GM18511 (cell line): Measurements from ENCODE around the gene STX8.

Source experiments
- ATAC-seq: cut with Tn5 transposase; IDR thresholded peaks from one replicate; pipeline ENCODE4 v1.9.1; 2021; ENCODE audit warnings: mild to moderate bottlenecking, moderate library complexity; ENCODE audit not compliant: unreplicated experiment

Gene STX8

GRCh38 chr17:9217151-9218056, 358.2 kb downstream of the STX8 start:
- no peak for ATAC-seq

DNA sequence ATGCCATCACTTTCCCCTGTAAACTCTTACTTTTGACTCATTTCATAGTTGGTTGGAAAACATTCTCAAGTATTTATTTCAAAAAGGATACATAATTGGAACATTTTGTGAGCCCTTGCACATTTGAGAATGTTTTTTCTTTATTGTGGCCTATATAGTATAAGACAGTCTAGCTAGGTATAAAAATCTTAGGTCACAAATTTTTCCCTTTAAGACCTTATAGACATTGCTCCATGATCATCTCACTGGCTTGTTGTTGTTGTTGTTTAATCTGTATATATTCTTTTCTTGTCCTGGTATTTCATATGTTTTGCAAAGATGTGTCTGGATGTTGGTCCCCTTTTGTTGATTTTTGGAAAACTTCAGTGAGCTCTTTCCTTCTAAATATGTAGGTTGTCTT, 360.2 kb downstream of the STX8 start:
- ATAC-seq, result no peak

DNA sequence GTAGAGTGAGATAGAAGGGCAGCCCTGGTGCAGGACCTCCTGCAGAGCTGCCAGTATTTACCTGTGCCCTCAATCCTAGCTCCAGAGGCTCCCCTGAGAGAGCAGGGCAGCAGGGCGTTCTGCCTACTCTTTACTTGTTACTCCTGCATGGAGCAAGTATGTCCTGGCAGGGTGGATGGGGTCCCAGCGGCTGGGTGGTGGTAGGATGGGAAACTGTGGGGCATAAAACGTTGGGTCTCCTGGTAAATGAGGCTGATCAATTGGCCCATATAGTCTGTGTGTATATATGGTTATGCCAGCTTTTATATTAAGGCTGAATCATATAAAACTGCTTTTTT, 362.3 kb downstream of the STX8 start:
- no peak for ATAC-seq

DNA sequence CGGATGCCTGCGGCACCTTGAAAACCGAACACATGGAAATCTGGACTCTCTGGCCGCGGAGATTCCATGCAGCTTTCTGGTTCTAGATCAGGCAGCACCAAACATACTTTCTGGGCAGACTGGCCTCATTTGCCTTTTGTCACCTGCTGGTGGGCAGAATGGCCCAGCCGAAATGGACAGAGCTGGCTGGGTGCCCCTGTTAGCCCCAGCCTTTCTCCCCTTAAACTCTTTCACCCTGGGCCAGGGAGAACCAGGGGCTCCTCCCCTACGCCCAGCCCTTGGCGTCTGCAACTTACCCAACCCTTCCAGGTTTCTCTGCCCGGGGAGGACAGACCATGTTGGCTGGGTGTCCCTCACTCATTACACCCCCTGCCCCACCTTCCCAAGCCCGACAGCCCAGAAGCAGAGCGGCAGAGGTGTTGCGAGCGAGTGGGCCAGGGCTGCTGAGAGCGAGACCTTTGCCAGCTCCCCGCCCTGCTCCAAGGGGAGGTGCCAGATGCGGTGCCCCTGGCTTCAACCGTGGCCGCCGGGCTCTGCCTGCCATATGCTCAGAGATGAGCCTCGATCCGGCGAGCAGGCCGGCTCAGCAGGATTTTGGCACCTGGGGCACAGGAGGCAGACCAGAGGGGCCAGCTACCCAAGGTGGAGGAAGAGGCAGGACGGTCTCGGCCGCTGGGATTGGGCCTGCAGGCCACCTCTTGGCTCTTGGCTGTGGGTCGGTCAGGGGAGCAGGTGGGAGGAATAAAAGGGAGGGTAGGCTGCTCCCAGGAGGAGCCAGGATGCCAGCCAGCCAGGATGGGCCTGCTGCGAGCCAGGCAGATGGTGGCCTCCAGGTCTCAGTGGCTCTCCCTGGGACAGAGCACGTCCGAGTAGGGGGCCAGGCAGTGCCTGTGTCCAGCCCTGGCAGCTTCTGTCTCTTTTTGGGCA, 363.0 kb downstream of the STX8 start:
- no peak for ATAC-seq

DNA sequence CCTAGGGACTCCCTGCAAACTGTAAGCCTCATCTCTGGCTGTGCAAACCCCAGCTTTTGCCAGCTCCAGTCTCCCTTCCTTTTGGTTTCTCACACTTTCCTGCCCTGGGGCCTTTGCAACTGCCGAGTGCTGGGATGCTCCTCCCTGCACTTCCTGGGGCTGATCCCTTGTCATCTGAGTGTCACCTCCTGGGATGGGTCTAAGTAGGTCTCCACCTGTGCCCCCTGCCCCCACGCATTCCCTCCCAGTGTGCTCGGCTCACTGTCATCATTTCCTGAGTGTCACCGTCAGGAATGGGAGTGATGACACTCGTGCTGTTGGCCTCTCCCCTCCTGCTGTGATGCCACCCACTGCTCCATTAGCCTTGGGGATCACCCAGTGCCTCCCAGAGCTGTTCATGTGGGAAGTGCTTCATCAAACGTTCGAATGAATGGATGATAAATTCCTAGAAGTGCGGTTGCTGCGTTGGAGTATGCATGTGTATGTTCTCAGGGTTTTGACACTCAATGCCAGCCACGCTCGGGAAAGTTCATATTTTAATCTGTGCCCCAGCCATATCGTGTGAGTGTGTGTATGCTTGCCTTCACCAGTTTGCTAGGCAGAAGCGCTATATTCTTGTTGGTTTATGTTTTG, 364.4 kb downstream of the STX8 start:
- no peak for ATAC-seq

DNA sequence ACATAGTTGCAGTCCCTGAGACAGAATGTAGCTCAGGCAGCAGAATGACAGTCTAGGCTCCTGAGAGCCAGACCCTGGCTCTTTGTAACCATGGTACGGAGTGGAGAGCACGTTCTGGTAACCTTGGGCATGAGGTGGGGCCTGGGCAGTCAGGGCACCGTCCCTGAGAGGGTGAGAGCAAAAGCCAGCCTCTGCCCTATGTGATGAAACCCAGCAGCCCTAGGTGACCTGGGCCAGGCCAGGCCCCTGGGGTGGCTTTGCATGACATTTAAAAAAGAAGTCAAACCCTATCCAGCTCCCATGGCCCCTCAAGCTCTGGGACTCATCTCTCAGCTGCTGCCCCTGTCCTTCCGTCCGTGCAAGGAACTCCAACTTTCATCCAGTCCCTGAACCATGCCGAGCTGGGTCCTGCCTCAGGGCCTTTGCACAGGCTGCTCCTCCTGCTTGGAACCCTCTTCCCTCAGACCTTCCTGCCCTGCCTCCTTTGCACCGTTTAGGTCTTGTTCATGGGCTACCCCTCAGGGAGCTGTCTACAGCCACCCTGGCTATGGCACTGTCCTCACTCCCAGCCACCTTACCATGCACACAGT, 365.7 kb downstream of the STX8 start:
- no peak for ATAC-seq

GRCh38 chr17:9209347-9209746, 366.3 kb downstream of the STX8 start:
- no peak for ATAC-seq

- no peak for ATAC-seq
Measured at GRCh38 chr17:9208381-9209105, 367.1 kb downstream of the STX8 start.

- no peak for ATAC-seq
Measured at GRCh38 chr17:9206741-9207332, 368.8 kb downstream of the STX8 start.

- no peak for ATAC-seq
Measured at GRCh38 chr17:9206410-9206703, 369.3 kb downstream of the STX8 start.

GRCh38 chr17:9205520-9206409, 369.9 kb downstream of the STX8 start:
- no peak for ATAC-seq

GRCh38 chr17:9204637-9205329, 370.8 kb downstream of the STX8 start:
- ATAC-seq, result no peak

DNA sequence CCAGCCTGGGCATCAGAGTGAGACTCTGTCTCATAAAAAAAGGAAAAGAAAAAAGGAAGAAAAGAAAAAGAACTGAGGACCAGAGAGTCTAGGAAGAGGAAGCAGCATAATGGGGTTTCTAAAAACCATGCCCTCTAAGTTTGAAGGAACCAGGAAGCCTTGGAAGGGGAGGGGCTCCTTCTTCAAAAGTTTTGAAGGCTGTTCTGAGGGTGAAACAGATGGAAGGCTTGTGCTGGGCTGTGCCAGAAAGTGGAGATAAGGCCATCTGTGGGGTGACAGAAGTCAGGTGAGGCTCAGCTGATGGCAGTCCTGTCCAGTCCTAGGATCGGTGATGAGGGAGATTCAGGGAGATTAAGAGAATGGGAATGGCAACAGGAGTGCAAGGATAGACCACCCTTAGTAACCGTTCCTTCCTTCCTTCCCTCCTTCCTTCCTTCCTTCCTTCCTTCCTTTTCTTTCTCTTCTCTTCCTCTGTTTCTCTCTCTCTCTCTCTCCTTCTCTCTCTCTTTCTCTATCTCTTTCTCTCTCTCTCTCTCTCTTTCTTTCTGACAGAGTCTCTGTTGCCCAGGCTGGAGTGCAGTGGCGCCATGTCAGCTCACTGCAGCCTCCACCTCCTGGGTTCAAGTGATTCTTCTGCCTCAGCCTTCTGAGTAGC, 371.7 kb downstream of the STX8 start:
- ATAC-seq, result no peak

GRCh38 chr17:9202532-9202931, 373.1 kb downstream of the STX8 start:
- ATAC-seq, result no peak

DNA sequence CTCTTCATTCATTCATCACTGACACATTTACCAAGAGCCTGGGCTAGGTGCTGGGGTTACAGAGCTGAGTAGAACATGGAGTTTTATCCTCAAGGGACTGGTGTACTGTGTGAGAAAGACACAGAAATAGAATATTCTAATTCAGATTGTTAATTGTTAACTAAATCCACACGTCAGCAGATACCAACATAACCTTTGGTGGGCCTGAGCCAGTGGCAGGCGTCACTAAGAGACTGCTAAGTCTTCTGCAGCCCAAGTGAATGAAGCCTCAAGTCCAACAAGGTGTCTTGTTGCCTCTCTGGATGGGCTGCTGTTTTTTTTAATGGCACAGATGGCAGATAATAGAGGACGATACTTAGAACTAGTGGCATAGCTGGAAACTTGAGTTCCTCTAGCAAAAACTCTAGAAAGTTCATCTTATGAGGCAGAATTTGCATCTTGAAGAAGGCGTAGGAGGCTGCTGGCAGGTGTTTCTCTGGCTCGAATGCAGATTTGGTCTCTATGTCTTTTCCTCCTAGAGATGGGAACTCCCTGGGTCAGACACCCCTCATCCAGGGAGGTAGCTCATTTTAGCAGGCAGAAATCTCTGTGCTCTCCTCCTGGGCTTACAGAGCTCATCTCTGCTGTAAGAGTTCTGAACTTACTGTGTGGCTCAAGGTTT, 374.8 kb downstream of the STX8 start:
- peak; percentile 80 for ATAC-seq
